A172 (cell line): ENCODE measurements around the gene MCC. TPM values are rescaled to one million over a fixed set of nuclear protein-coding genes. Genes with fewer than 3 reads are reported as not detected.
"Not testable (repeated sequence)": the region's sequence is repeated elsewhere in the genome, so short reads cannot be mapped to it uniquely, and the experiment has no call there.

ENCODE experiments used
- DNase-seq: peaks from one replicate; pipeline ENCODE4 v3.0.0-alpha.2; 2015; ENCODE audit warnings: low spot score
- total RNA-seq: library from RNA; depleted of rRNA; stranded (reverse); fragments of >200 nt; shearing (Covaris generic); gene quantifications from 2 replicates; pipeline ENCODE4 v1.2.3, GENCODE V29; 2014

Gene MCC
- total RNA-seq, 1 experiment from 2014 or later, result 1.8 TPM

GRCh38 chr5:113084402-113085083 lies 403.7 kb downstream of the MCC start:
- DNase-seq, result no peak

GRCh38 chr5:113083481-113083880 lies 404.8 kb downstream of the MCC start:
- no peak for DNase-seq

GRCh38 chr5:113082547-113082905 lies 405.7 kb downstream of the MCC start:
- no peak for DNase-seq

GRCh38 chr5:113081881-113082546 lies 406.2 kb downstream of the MCC start:
- peak; percentile 59 for DNase-seq

- DNase-seq, result no peak
These were observed 407.0 kb downstream of the MCC start for GRCh38 chr5:113081091-113081839.

GRCh38 chr5:113076649-113077048 lies 411.6 kb downstream of the MCC start:
- not testable (repeated sequence) for DNase-seq

- no peak for DNase-seq
These were observed 413.2 kb downstream of the MCC start for GRCh38 chr5:113075019-113075418.

- DNase-seq, result not testable (repeated sequence)
These were observed 414.6 kb downstream of the MCC start for GRCh38 chr5:113073629-113074034.

GRCh38 chr5:113071401-113071800 lies 416.9 kb downstream of the MCC start:
- no peak for DNase-seq

- no peak for DNase-seq
These were observed 417.4 kb downstream of the MCC start for GRCh38 chr5:113070901-113071300.

GRCh38 chr5:113068559-113068958 lies 419.7 kb downstream of the MCC start:
- no peak for DNase-seq

GRCh38 chr5:113067635-113068344 lies 420.5 kb downstream of the MCC start:
- no peak for DNase-seq

- DNase-seq, result no peak
These were observed 422.6 kb downstream of the MCC start for GRCh38 chr5:113065626-113066025.

GRCh38 chr5:113064806-113065205 lies 423.4 kb downstream of the MCC start:
- no peak for DNase-seq

GRCh38 chr5:113063927-113064326 lies 424.3 kb downstream of the MCC start:
- DNase-seq, result no peak

- DNase-seq, result no peak
These were observed 425.3 kb downstream of the MCC start for GRCh38 chr5:113062869-113063508.

- peak; percentile 71 for DNase-seq
These were observed 426.1 kb downstream of the MCC start for GRCh38 chr5:113061846-113062780.

GRCh38 chr5:113060408-113061025 lies 427.7 kb downstream of the MCC start:
- no peak for DNase-seq

GRCh38 chr5:113059232-113060040 lies 428.8 kb downstream of the MCC start:
- peak; percentile 90 for DNase-seq
